Esophagus (tissue), 2 donors: ENCODE data around the gene BCL2L14. TPM values are rescaled to one million over a fixed set of nuclear protein-coding genes. Genes with fewer than 3 reads are reported as not detected.

Experiments used
- H3K27ac ChIP-seq, 2 donors: one replicate each; pipeline ENCODE4 v1.5.1; 2013; ENCODE audit warnings: low read depth in 2 of 2, mild to moderate bottlenecking in 2 of 2, inconsistent platforms in 1 of 2, low read length in 1 of 2, moderate library complexity in 1 of 2
- H3K27me3 ChIP-seq, 2 donors: one replicate each; pipeline ENCODE4 v1.6.1; 2013; ENCODE audit warnings: low read length in 2 of 2, control low read depth in 1 of 2, mild to moderate bottlenecking in 1 of 2; ENCODE audit not compliant: insufficient read depth in 2 of 2, control insufficient read depth in 1 of 2
- H3K36me3 ChIP-seq, 2 donors: one replicate each; pipeline ENCODE4 v1.6.1; 2013; ENCODE audit warnings: low read length in 1 of 2; ENCODE audit not compliant: control insufficient read depth in 2 of 2, insufficient read depth in 2 of 2
- H3K4me1 ChIP-seq, 2 donors: one replicate each; pipeline ENCODE4 v1.6.1; 2013; ENCODE audit warnings: low read length in 1 of 2; ENCODE audit not compliant: control insufficient read depth in 2 of 2, insufficient read depth in 2 of 2
- H3K4me3 ChIP-seq, 2 donors: one replicate each; pipeline ENCODE4 v1.5.1; 2013; ENCODE audit warnings: low read length in 2 of 2, mild to moderate bottlenecking in 2 of 2, low read depth in 1 of 2, moderate library complexity in 1 of 2
- H3K9me3 ChIP-seq, 2 donors: one replicate each; pipeline ENCODE4 v1.6.1; 2013; ENCODE audit warnings: mild to moderate bottlenecking in 2 of 2, low read depth in 1 of 2, low read length in 1 of 2, moderate library complexity in 1 of 2; ENCODE audit not compliant: control insufficient read depth in 2 of 2, insufficient read depth in 1 of 2
- WGBS, 2 donors: extraction: QIAGEN DNeasy Blood & Tissue Kit; methylation state at CpG; one replicate each; pipeline ENCODE4 v1.1.7; 2013; 5-methylcytosine and 5-hydroxymethylcytosine counted together
- polyA plus RNA-seq, 2 donors: library from polyadenylated mRNA; stranded (reverse); fragments of 200-250 nt; gene quantifications; one replicate each; pipeline ENCODE4 v1.2.3, GENCODE V29; 2013
- donor health status: healthy with polysubstance abuse.
- donor health status: Bipolar disorder and iron deficiency.

BCL2L14 gene
- polyA plus RNA-seq, 2 donors = 0.15 TPM; not detected in 1

DNA sequence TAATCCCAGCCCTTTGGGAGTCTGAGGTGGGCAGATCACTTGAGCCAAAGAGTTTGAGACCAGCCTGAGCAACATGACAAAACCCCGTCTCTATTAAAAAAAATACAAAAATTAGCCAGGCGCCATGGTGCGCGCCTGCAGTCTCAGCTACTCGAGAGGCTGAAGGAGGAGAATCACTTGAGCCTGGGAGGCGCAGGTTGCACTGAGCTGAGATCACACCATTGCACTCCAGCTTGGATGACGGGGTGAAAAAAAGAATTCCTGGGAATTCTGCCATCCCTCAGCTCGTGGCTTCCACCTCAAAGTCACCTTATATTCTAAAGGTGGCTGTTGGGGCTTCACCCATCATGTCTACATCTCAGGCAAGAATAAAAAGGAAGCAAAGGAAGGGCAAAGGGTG lies 12.9 kb downstream of the BCL2L14 start:
- no peaks in the 10 kb centered on the region for H3K27me3 ChIP-seq
- no peaks in the 10 kb centered on the region for H3K36me3 ChIP-seq
- H3K27ac ChIP-seq = no peak overlapping the region
- H3K4me3 ChIP-seq = no peak overlapping the region
- WGBS, 2 donors = 78 to 79% methylated on average over 8 of the region's 8 CpGs
- no peaks in the 10 kb centered on the region for H3K9me3 ChIP-seq
- H3K4me1 ChIP-seq = no peaks in the 10 kb centered on the region

GRCh38 chr12:12086362-12086761 lies 15.6 kb downstream of the BCL2L14 start:
- 86 to 89% methylated on average over 5 of the region's 5 CpGs for WGBS, 2 donors
- Histone ChIP-seq H3K36me3 (no peaks in the 10 kb centered on the region), H3K4me3 (no peak overlapping the region), H3K4me1 (no peaks in the 10 kb centered on the region), H3K9me3 (no peaks in the 10 kb centered on the region), H3K27me3 (no peaks in the 10 kb centered on the region), H3K27ac (no peak overlapping the region)

DNA sequence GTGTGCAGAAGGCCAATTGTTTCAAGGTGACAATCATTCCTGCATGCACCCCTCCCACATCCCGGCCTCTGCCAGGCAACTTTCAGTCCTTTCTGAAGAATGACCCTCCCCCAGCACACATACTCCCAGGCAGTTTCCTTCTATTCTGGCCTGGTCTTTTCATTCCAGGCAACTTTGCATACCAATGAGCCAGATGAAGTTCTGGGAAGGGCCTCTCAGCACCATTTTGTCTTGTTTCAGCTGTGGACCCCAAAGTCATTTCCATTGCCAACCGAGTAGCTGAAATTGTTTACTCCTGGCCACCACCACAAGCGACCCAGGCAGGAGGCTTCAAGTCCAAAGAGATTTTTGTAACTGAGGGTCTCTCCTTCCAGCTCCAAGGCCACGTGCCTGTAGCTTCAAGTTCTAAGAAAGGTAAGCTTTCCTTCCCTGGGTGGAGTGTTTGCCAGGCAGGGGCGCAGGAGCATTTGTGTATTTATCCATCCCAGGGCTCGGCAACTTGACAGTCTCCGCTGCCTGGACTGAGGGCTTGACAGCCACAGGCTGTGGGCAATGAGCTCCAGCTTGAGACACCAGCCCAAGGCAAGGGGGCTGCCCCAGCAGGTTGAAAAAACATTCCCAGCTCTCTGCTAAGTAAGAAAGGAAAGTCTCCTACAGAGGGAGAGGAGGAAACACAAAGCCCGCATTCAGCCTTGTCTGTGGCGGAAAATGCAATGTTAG lies 16.4 kb downstream of the BCL2L14 start:
- H3K27me3 ChIP-seq = no peaks in the 10 kb centered on the region
- H3K4me1 ChIP-seq = no peaks in the 10 kb centered on the region
- no peaks in the 10 kb centered on the region for H3K36me3 ChIP-seq
- H3K4me3 ChIP-seq = no peak overlapping the region
- H3K9me3 ChIP-seq = no peaks in the 10 kb centered on the region
- WGBS, 2 donors = 86 to 88% methylated on average over 9 of the region's 9 CpGs
- no peak overlapping the region for H3K27ac ChIP-seq

GRCh38 chr12:12087693-12088034 lies 16.9 kb downstream of the BCL2L14 start:
- peaks cover 0 to 2% of the 10 kb centered on the region in 2 donors for H3K4me1 ChIP-seq
- H3K4me3 ChIP-seq = no peak overlapping the region
- no peaks in the 10 kb centered on the region for H3K27me3 ChIP-seq
- H3K9me3 ChIP-seq = no peaks in the 10 kb centered on the region
- 90 to 91% methylated on average over 2 of the region's 2 CpGs for whole genome bisulfite sequencing, 2 donors
- no peaks in the 10 kb centered on the region for H3K36me3 ChIP-seq
- H3K27ac ChIP-seq = no peak overlapping the region

GRCh38 chr12:12088147-12088546 lies 17.4 kb downstream of the BCL2L14 start:
- Histone ChIP-seq H3K36me3 (no peaks in the 10 kb centered on the region), H3K27ac (no peak overlapping the region), H3K4me1 (peaks cover 0 to 2% of the 10 kb centered on the region in 2 donors), H3K27me3 (no peaks in the 10 kb centered on the region), H3K9me3 (no peaks in the 10 kb centered on the region), H3K4me3 (no peak overlapping the region)
- 92 to 95% methylated on average over 10 of the region's 10 CpGs for WGBS, 2 donors

GRCh38 chr12:12088761-12089160 lies 18.0 kb downstream of the BCL2L14 start:
- H3K27ac ChIP-seq = no peak overlapping the region
- WGBS, 2 donors = 90 to 91% methylated on average over 9 of the region's 9 CpGs
- H3K36me3 ChIP-seq = no peaks in the 10 kb centered on the region
- H3K9me3 ChIP-seq = no peaks in the 10 kb centered on the region
- H3K27me3 ChIP-seq = no peaks in the 10 kb centered on the region
- peaks cover 0 to 2% of the 10 kb centered on the region in 2 donors for H3K4me1 ChIP-seq
- no peak overlapping the region for H3K4me3 ChIP-seq

DNA sequence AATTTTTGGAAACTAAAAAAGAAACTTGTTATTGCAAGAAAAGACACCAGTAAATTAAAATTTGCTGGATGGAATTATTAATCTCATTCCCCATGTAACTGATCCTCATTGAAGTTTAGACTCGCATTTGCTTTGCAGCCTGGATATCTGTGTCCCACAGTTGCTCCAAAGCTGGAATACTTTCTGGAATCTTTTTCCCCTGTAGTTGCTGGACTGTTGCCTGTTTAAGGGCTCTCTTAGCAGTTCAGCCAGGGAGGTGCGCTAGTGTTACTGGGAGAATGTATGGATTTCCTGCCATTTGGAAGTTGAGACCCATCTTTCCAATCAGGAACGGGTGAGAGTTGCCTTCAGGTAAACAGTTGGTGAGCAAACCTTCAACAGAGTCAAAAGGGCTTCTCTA lies 20.3 kb downstream of the BCL2L14 start:
- WGBS, 2 donors = 80 to 81% methylated on average over 3 of the region's 3 CpGs
- Histone ChIP-seq H3K27ac (no peak overlapping the region), H3K36me3 (no peaks in the 10 kb centered on the region), H3K9me3 (no peaks in the 10 kb centered on the region), H3K4me1 (peaks cover 0 to 2% of the 10 kb centered on the region in 2 donors), H3K4me3 (no peak overlapping the region), H3K27me3 (no peaks in the 10 kb centered on the region)

DNA sequence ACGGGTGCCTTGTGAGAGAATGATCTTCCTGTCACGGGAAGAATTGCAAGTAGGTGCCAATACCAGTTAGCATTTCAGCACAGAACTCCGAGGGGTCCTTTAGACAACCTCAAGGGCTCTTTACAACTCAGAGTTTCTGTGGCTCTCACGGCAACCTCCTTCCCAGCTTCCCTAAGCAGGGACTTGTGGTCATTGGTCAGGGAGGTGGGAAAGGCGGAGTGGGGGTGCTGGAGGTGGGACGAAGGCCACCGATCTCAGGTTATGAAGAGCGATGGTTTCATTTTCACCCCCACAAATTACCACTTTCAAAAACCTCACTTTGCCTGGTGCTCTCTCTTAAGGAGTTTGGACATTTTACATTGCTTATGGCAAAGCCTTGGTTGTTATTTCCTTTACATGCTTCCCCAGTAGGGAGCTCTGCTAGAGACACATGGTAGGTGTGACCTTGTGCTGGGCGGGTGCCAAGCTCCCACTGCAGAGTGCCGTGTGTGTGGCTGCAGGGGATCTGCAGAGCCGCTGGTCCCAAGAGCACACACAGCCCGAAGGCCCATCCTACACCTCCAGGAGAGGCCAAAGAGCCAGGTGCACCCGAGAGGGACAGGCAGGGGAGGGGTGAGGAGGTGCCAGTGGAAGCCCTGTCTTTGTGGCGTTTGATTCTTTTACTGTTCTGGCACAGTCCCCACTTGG lies 21.4 kb downstream of the BCL2L14 start:
- H3K27me3 ChIP-seq = no peaks in the 10 kb centered on the region
- H3K36me3 ChIP-seq = no peaks in the 10 kb centered on the region
- H3K27ac ChIP-seq = no peak overlapping the region
- no peaks in the 10 kb centered on the region for H3K9me3 ChIP-seq
- WGBS, 2 donors = 67 to 70% methylated on average over 14 of the region's 14 CpGs
- H3K4me1 ChIP-seq = peaks cover 0 to 2% of the 10 kb centered on the region in 2 donors
- no peak overlapping the region for H3K4me3 ChIP-seq

DNA sequence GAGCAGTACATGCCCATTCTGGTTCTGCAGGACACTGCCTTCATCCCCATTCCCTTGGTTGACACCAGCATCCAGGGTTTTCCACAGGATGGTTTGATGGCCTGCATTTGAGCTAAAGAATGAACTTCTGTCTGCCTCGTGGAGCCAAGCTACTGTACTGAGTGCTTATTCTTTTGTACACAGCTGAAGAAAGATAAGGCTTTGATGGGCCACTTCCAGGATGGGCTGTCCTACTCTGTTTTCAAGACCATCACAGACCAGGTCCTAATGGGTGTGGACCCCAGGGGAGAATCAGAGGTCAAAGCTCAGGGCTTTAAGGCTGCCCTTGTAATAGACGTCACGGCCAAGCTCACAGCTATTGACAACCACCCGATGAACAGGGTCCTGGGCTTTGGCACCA lies 23.7 kb downstream of the BCL2L14 start:
- 88 to 90% methylated on average over 4 of the region's 4 CpGs for WGBS, 2 donors
- H3K4me3 ChIP-seq = no peak overlapping the region
- no peak overlapping the region for H3K27ac ChIP-seq
- no peaks in the 10 kb centered on the region for H3K9me3 ChIP-seq
- no peaks in the 10 kb centered on the region for H3K36me3 ChIP-seq
- no peaks in the 10 kb centered on the region for H3K27me3 ChIP-seq
- peaks cover 0 to 2% of the 10 kb centered on the region in 2 donors for H3K4me1 ChIP-seq

- H3K36me3 ChIP-seq = no peaks in the 10 kb centered on the region
- peaks cover 0 to 2% of the 10 kb centered on the region in 2 donors for H3K4me1 ChIP-seq
- H3K4me3 ChIP-seq = no peak overlapping the region
- no peaks in the 10 kb centered on the region for H3K27me3 ChIP-seq
- 62 to 78% methylated on average over 3 of the region's 3 CpGs for WGBS, 2 donors
- no peaks in the 10 kb centered on the region for H3K9me3 ChIP-seq
- H3K27ac ChIP-seq = no peak overlapping the region
These were observed 24.3 kb downstream of the BCL2L14 start for GRCh38 chr12:12095021-12095420.
